SU-DHL-6 (cell line): ENCODE data around the gene UNC5A.

ENCODE experiments used
- H2AFZ ChIP-seq: fragments of 200-600 bp; sonication (generic); 2 replicates; pipeline ENCODE4 v1.6.1; 2014; ENCODE audit warnings: low read depth, mild to moderate bottlenecking, moderate library complexity, mixed read lengths, antibody characterized with exemption, low read length; ENCODE audit not compliant: severe bottlenecking
- H3F3A ChIP-seq: fragments of 200-600 bp; shearing (Covaris generic); 2 replicates; pipeline ENCODE4 v1.6.0; 2016; ENCODE audit warnings: antibody characterized with exemption, mild to moderate bottlenecking; ENCODE audit not compliant: insufficient read depth
- H3K27ac ChIP-seq: fragments of 200-600 bp; sonication (generic); 2 replicates; pipeline ENCODE4 v1.5.1; 2016; ENCODE audit warnings: low read depth, mild to moderate bottlenecking, low read length, moderate library complexity, mixed read lengths
- H3K27me3 ChIP-seq: fragments of 200-600 bp; sonication (generic), shearing (Covaris generic); 2 replicates; pipeline ENCODE4 v1.6.0; 2014; ENCODE audit warnings: mild to moderate bottlenecking, low read length
- H3K36me3 ChIP-seq: fragments of 200-600 bp; sonication (generic); 2 replicates; pipeline ENCODE4 v1.6.1; 2014; ENCODE audit warnings: mild to moderate bottlenecking, low read length, mixed read lengths
- H3K4me2 ChIP-seq: fragments of 300-600, 200-600 bp; shearing (Covaris generic), sonication (generic); 2 replicates; pipeline ENCODE4 v1.6.0; 2014; ENCODE audit warnings: low read length, low read depth, mild to moderate bottlenecking; ENCODE audit not compliant: poor library complexity, severe bottlenecking
- H3K4me3 ChIP-seq: fragments of 200-600 bp; sonication (generic); 2 replicates; pipeline ENCODE4 v1.5.1; 2014; ENCODE audit warnings: antibody characterized with exemption, low read length, mild to moderate bottlenecking, mixed read lengths; ENCODE audit not compliant: insufficient read depth, poor library complexity, severe bottlenecking
- H3K79me2 ChIP-seq: fragments of 200-600 bp; sonication (generic); 2 replicates; pipeline ENCODE4 v1.6.1; 2014; ENCODE audit warnings: mild to moderate bottlenecking, low read length, moderate library complexity; ENCODE audit not compliant: insufficient read depth
- H3K9ac ChIP-seq: fragments of 200-600 bp; sonication (generic); 2 replicates; pipeline ENCODE4 v1.7.0; 2014; ENCODE audit warnings: mild to moderate bottlenecking, low read length
- H3K9me2 ChIP-seq: fragments of 200-600 bp; sonication (generic); replicated peaks from 2 replicates; pipeline ENCODE4 v1.6.1; 2014; ENCODE audit warnings: low read length; ENCODE audit not compliant: insufficient read depth
- H3K9me3 ChIP-seq: fragments of 200-600 bp; sonication (generic); 2 replicates; pipeline ENCODE4 v1.6.1; 2014; ENCODE audit warnings: low read length, mixed read lengths; ENCODE audit not compliant: insufficient read depth
- H4K20me1 ChIP-seq: fragments of 200-600 bp; sonication (generic); 2 replicates; pipeline ENCODE4 v1.6.1; 2014; ENCODE audit warnings: low read depth, mild to moderate bottlenecking, antibody characterized with exemption, low read length, moderate library complexity, mixed read lengths
- CTCF ChIP-seq: fragments of 200-600 bp; sonication (generic); IDR thresholded peaks from one replicate; pipeline ENCODE4 v1.5.1; 2017; ENCODE audit warnings: antibody characterized with exemption, mild to moderate bottlenecking, low read length, moderate library complexity; ENCODE audit not compliant: insufficient read depth, poor library complexity, severe bottlenecking
- EZH2phosphoT487 ChIP-seq: fragments of 200-600 bp; sonication (generic), shearing (Covaris generic); conservative IDR thresholded peaks from 2 replicates; pipeline ENCODE4 v1.6.1; 2018; ENCODE audit warnings: mild to moderate bottlenecking, antibody characterized with exemption, low read length, moderate library complexity, mixed read lengths

Gene UNC5A

GRCh38 chr5:176831425-176831824 lies 21.1 kb downstream of the UNC5A start:
- H3K79me2 ChIP-seq, result no peaks in the 10 kb centered on the region
- no peaks in the 10 kb centered on the region for H3F3A ChIP-seq
- no peak overlapping the region for H3K9ac ChIP-seq
- no peaks in the 10 kb centered on the region for H3K9me3 ChIP-seq
- no peak overlapping the region for H3K4me2 ChIP-seq
- no peak overlapping the region for H3K4me3 ChIP-seq
- H3K27ac ChIP-seq, result no peak overlapping the region
- no peaks in the 10 kb centered on the region for H3K27me3 ChIP-seq
- H2AFZ ChIP-seq, result no peak overlapping the region
- no peaks in the 10 kb centered on the region for H3K36me3 ChIP-seq
- no peaks in the 10 kb centered on the region for H3K9me2 ChIP-seq
- H4K20me1 ChIP-seq, result no peaks in the 10 kb centered on the region
- TF ChIP-seq CTCF, result no peak
- TF ChIP-seq EZH2phosphoT487, result no peak

- no peak overlapping the region for H3K27ac ChIP-seq
- H4K20me1 ChIP-seq, result no peaks in the 10 kb centered on the region
- H2AFZ ChIP-seq, result no peak overlapping the region
- H3K9ac ChIP-seq, result no peak overlapping the region
- no peak for TF ChIP-seq EZH2phosphoT487
- TF ChIP-seq CTCF, result no peak
- no peaks in the 10 kb centered on the region for H3K9me3 ChIP-seq
- H3K4me2 ChIP-seq, result no peak overlapping the region
- H3K27me3 ChIP-seq, result no peaks in the 10 kb centered on the region
- no peaks in the 10 kb centered on the region for H3F3A ChIP-seq
- no peaks in the 10 kb centered on the region for H3K79me2 ChIP-seq
- H3K36me3 ChIP-seq, result no peaks in the 10 kb centered on the region
- H3K4me3 ChIP-seq, result no peak overlapping the region
- H3K9me2 ChIP-seq, result no peaks in the 10 kb centered on the region
Observed at GRCh38 chr5:176832162-176832561, 21.8 kb downstream of the UNC5A start.

- H3K4me3 ChIP-seq, result no peak overlapping the region
- no peaks in the 10 kb centered on the region for H3F3A ChIP-seq
- TF ChIP-seq EZH2phosphoT487, result no peak
- H3K9me3 ChIP-seq, result no peaks in the 10 kb centered on the region
- H3K27me3 ChIP-seq, result no peaks in the 10 kb centered on the region
- no peak overlapping the region for H3K27ac ChIP-seq
- no peak overlapping the region for H2AFZ ChIP-seq
- no peaks in the 10 kb centered on the region for H3K79me2 ChIP-seq
- H3K9ac ChIP-seq, result no peak overlapping the region
- no peaks in the 10 kb centered on the region for H3K36me3 ChIP-seq
- H3K9me2 ChIP-seq, result no peaks in the 10 kb centered on the region
- H3K4me2 ChIP-seq, result no peak overlapping the region
- H4K20me1 ChIP-seq, result no peaks in the 10 kb centered on the region
Observed at GRCh38 chr5:176833286-176833685, 22.9 kb downstream of the UNC5A start.

- Histone ChIP-seq H3K79me2 (no peaks in the 10 kb centered on the region), H3K9me3 (no peaks in the 10 kb centered on the region), H3K27me3 (no peaks in the 10 kb centered on the region), H2AFZ (no peak overlapping the region), H3K36me3 (no peaks in the 10 kb centered on the region), H3K9ac (no peak overlapping the region), H3K4me3 (no peak overlapping the region), H3F3A (no peaks in the 10 kb centered on the region), H3K4me2 (no peak overlapping the region), H3K9me2 (no peaks in the 10 kb centered on the region), H3K27ac (no peak overlapping the region), H4K20me1 (no peaks in the 10 kb centered on the region)
- TF ChIP-seq EZH2phosphoT487 (no peak), CTCF (no peak)
Observed at GRCh38 chr5:176835918-176836317, 25.6 kb downstream of the UNC5A start.
